Muscle of leg (tissue), 11 donors: Measurements from ENCODE around the gene GRAMD4. TPM values are rescaled to one million over a fixed set of nuclear protein-coding genes. Genes with fewer than 3 reads are reported as not detected.

Experiments used
- DNase-seq: peaks from one replicate; pipeline ENCODE4 v3.0.0; 2013
- H3K27ac ChIP-seq: one replicate; pipeline ENCODE4 v1.5.1; 2013; ENCODE audit warnings: mild to moderate bottlenecking, low read length, control low read depth
- H3K27me3 ChIP-seq: one replicate; pipeline ENCODE4 v1.6.1; 2013; ENCODE audit warnings: low read length; ENCODE audit not compliant: control insufficient read depth, insufficient read depth
- H3K36me3 ChIP-seq: one replicate; pipeline ENCODE4 v1.6.1; 2013; ENCODE audit warnings: low read length; ENCODE audit not compliant: control insufficient read depth, insufficient read depth
- H3K4me1 ChIP-seq: one replicate; pipeline ENCODE4 v1.6.1; 2013; ENCODE audit warnings: low read length; ENCODE audit not compliant: control insufficient read depth, insufficient read depth
- H3K4me3 ChIP-seq: one replicate; pipeline ENCODE4 v1.5.1; 2013; ENCODE audit warnings: low read length, control low read depth
- H3K9me3 ChIP-seq: replicated peaks from 2 replicates; pipeline ENCODE4 v1.6.1; 2013; ENCODE audit warnings: low read depth, low read length; ENCODE audit not compliant: control insufficient read depth
- WGBS: methylation state at CpG from one replicate; pipeline ENCODE4 v1.1.5; 2013; ENCODE audit warnings: missing lambda C conversion rate; ENCODE audit not compliant: insufficient coverage; 5-methylcytosine and 5-hydroxymethylcytosine counted together
- polyA plus RNA-seq, 8 donors: library from polyadenylated mRNA; unstranded; fragments of 120-200 nt; gene quantifications; one replicate each; pipeline versions ENCODE4 v1.2.1 to v1.2.3, GENCODE V29; 2013; ENCODE audit warnings: inconsistent platforms in 1 of 8, low replicate concordance in 1 of 8; ENCODE audit not compliant: insufficient read length in 8 of 8, insufficient read depth in 1 of 8
- total RNA-seq: library from RNA; stranded (reverse); fragments of 120-200 nt; gene quantifications from one replicate; pipeline ENCODE4 v1.2.4, GENCODE V29; 2013

Gene GRAMD4
- total and polyA plus RNA-seq, 9 donors = 10.5 to 19.9 (median 14.0) TPM

DNA sequence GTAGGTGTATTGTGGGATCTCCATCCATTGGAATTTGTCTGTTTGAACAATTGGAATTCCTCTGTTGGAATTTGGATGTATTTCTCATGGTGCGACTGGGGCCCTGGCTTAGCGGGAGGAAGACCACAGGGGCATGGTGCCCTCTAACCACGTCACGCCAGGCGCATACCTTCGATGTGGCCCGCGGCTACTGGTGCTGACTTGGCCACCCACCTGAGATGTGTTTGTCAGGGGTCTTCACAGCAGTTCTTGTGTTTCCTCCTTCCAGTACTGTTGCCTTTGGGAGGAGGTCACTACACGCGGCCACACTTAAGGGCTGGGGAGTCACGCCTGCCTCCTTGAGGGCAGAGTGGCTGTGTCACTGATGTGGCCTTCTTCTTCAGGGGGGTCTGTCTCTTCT, 36.6 kb upstream of the GRAMD4 start:
- WGBS = 95% methylated on average over 10 of the region's 11 CpGs
- H3K27me3 ChIP-seq = no peaks in the 10 kb centered on the region
- H3K27ac ChIP-seq = no peak overlapping the region
- H3K36me3 ChIP-seq = no peaks in the 10 kb centered on the region
- H3K9me3 ChIP-seq = no peaks in the 10 kb centered on the region
- no peak overlapping the region for H3K4me3 ChIP-seq
- H3K4me1 ChIP-seq = peaks cover 53% of the 10 kb centered on the region
- DNase-seq = no peak

DNA sequence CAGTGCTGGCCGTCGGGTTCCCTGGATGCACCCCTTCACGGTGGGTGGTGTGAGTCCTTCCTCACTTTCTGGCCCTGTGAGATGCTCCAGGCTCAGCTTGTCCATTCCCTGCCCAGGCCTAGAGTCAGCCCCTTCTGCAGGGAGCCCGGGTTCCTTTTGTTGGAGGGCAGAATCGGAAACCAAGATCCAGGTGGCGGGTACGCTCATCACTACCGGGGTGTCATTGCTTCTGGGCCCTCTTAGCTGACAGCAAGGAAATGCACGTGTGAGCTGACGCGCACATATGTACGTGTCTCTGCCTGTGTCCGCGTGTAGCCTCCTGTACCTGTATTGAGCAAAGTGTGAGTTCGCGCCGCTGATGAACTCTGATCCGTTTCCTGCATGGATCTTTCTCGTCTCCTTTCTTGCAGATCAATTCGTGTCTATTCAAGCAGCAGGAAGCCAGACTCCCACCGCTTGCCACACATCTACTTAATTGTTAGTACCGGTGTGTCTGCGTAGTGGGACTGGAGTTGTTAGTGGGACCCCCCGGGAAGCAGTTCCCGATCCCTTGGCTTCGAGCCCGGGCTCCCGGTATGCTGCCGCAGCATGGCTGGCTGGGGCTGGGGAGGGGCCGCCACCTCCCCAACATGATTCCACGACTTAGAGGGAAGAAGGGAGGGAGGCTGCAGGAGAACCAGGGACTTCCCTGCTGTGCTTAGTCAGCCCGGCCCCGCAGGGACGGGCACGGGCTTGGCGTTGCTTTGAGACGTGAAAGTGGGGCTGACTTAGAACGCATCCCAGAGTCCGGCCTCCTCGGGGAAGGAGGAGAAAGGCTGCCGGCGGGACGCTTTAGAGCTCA, 35.9 kb upstream of the GRAMD4 start:
- H3K36me3 ChIP-seq = no peaks in the 10 kb centered on the region
- 43% methylated on average over 30 of the region's 43 CpGs for WGBS
- peak; percentile 26 for DNase-seq
- peaks cover 49% of the 10 kb centered on the region for H3K4me1 ChIP-seq
- no peak overlapping the region for H3K27ac ChIP-seq
- no peaks in the 10 kb centered on the region for H3K27me3 ChIP-seq
- H3K9me3 ChIP-seq = no peaks in the 10 kb centered on the region
- H3K4me3 ChIP-seq = no peak overlapping the region

- 91% methylated on average over 17 of the region's 19 CpGs for WGBS
- DNase-seq = no peak
- Histone ChIP-seq H3K4me1 (peaks cover 42% of the 10 kb centered on the region), H3K4me3 (no peak overlapping the region), H3K9me3 (no peaks in the 10 kb centered on the region), H3K27me3 (no peaks in the 10 kb centered on the region), H3K36me3 (no peaks in the 10 kb centered on the region), H3K27ac (no peak overlapping the region)
Observed at GRCh38 chr22:46585340-46586122, 34.7 kb upstream of the GRAMD4 start.

DNA sequence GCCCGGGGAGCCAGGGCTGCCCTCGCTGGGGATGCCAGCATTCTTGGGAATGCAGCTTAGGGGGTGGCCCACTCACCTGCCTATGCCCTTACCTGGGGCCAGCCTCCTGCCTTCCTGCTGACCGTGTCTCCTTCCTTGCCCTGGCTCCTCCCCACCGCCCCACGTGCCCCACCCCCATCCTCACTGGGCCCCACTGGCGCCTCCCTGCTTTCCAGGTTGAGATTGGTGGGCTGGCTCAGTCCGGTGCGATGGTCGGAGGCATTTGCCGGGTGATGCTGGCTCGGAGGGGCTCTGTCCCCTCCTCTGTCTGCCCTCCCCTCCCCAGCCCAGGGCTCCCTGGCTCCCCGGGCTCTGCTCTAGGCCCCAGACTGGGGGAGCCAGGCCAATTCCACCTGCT, 34.1 kb upstream of the GRAMD4 start:
- Histone ChIP-seq H3K4me1 (peaks cover 39% of the 10 kb centered on the region), H3K4me3 (no peak overlapping the region), H3K36me3 (no peaks in the 10 kb centered on the region), H3K9me3 (no peaks in the 10 kb centered on the region), H3K27ac (no peak overlapping the region), H3K27me3 (no peaks in the 10 kb centered on the region)
- WGBS = 74% methylated on average over 5 of the region's 12 CpGs
- no peak for DNase-seq

DNA sequence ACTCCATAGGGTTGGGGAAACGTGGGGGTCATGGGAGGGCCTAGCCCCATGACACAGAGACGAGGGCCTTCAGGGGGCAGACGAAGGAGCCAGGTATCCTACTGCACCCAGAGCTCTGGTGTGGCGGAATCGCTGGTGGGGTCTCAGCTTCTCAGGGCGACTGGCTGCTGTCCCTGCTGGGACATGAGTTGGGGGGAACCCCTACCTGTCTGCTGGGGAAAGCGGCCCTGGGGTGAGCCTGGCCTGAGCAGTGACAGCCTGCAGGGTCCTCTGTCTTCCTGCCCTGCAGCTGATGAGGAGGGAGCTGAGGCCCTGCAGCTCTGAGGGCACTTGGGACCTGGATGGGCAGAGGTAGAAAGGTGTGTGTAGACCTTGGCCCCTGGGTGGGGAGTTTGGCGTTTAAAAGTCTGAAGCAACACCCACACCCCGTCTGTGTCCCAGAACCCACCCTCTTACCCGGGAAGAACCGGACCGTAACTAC, 33.6 kb upstream of the GRAMD4 start:
- no peaks in the 10 kb centered on the region for H3K27me3 ChIP-seq
- WGBS = 86% methylated on average over 9 of the region's 12 CpGs
- DNase-seq = no peak
- no peak overlapping the region for H3K4me3 ChIP-seq
- H3K36me3 ChIP-seq = no peaks in the 10 kb centered on the region
- H3K9me3 ChIP-seq = no peaks in the 10 kb centered on the region
- H3K4me1 ChIP-seq = peaks cover 34% of the 10 kb centered on the region
- no peak overlapping the region for H3K27ac ChIP-seq

DNA sequence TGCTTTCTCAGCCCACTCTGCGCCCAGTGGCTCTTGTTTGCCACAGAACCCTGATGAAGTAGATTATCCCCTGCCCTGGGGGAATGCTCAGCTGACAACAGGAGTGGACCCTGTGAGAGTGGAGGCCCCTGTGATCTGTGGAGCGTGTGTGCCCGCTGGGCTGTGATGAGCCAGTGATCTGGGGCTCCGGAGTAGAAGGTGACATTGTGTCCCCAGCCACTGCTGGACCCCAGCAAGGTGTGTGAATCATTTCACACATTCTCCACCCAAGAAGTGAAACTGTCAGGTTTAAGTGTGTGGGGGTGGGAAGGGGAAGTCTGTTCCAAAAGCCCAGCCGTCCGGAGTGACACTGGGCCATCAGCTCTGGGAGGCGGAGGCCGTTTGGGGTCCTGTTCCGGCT, 33.1 kb upstream of the GRAMD4 start:
- Histone ChIP-seq H3K4me1 (peaks cover 34% of the 10 kb centered on the region), H3K36me3 (no peaks in the 10 kb centered on the region), H3K27ac (no peak overlapping the region), H3K9me3 (no peaks in the 10 kb centered on the region), H3K27me3 (no peaks in the 10 kb centered on the region), H3K4me3 (no peak overlapping the region)
- WGBS = 100% methylated on average over 1 of the region's 9 CpGs
- no peak for DNase-seq

DNA sequence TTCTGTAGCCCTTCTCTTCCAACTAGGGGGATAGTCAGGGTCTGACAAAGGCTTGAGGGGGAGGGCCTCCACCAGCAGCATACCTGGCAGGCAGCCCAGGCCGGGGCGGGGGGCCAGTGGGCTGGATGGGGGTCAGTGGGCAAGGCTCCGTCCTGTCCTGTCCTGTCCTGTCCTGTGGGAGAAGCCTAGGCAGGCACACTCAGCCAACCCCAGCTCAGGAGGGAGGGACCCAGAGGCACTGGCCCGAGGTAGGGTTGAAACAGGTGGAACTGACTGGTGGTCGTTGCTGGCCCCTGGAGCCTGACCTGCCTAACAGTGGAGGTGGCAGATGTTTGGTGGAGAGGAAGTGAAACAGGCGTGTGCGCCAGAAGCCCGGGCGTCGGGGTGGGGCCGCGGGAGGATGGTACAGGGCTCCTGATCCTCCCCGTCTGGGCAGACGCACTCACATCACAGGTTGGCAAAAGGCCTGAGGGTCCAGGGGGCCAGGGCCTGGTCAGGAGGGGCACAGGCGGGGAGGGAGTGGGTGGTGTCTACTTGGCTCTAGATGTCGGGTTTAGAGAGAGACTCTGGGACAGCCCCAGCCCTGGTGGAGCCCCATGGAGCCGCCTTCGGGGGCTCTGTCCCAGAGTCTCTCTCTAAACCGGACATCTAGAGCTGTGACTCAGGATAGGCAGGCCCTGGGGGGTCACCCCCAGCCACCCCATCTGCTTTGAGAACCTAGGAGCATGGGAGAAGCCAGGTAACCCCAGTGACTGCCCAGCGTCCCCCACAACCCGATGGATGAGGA, 32.5 kb upstream of the GRAMD4 start:
- no peaks in the 10 kb centered on the region for H3K36me3 ChIP-seq
- DNase-seq = no peak
- no peak overlapping the region for H3K4me3 ChIP-seq
- H3K27ac ChIP-seq = no peak overlapping the region
- H3K9me3 ChIP-seq = no peaks in the 10 kb centered on the region
- 63% methylated on average over 16 of the region's 21 CpGs for WGBS
- peaks cover 39% of the 10 kb centered on the region for H3K4me1 ChIP-seq
- H3K27me3 ChIP-seq = no peaks in the 10 kb centered on the region

- Histone ChIP-seq H3K27me3 (no peaks in the 10 kb centered on the region), H3K4me1 (peaks cover 44% of the 10 kb centered on the region), H3K36me3 (no peaks in the 10 kb centered on the region), H3K9me3 (no peaks in the 10 kb centered on the region), H3K27ac (no peak overlapping the region), H3K4me3 (no peak overlapping the region)
- WGBS = 76% methylated on average over 25 of the region's 29 CpGs
- no peak for DNase-seq
Observed at GRCh38 chr22:46588279-46589140, 31.7 kb upstream of the GRAMD4 start.

- Histone ChIP-seq H3K27ac (no peak overlapping the region), H3K36me3 (no peaks in the 10 kb centered on the region), H3K4me1 (peaks cover 43% of the 10 kb centered on the region), H3K4me3 (no peak overlapping the region), H3K9me3 (no peaks in the 10 kb centered on the region), H3K27me3 (no peaks in the 10 kb centered on the region)
- no peak for DNase-seq
- WGBS = 77% methylated on average over 5 of the region's 9 CpGs
Observed at GRCh38 chr22:46589141-46589748, 30.9 kb upstream of the GRAMD4 start.
